GM12874 (cell line): ENCODE results near the gene UGT3A1.

Source experiments
- CTCF ChIP-seq: IDR thresholded peaks from 2 replicates; pipeline ENCODE4 v1.5.1; 2011; ENCODE audit warnings: low read depth, mild to moderate bottlenecking, control low read depth, low read length, moderate library complexity; ENCODE audit not compliant: insufficient read depth

Gene UGT3A1

GRCh38 chr5:35990941-35991611 is at the start of gene UGT3A1:
Gene UGT3A1, minus strand, starts transcription at chr5:35991390. Its CDS starts 150 bp downstream, at chr5:35991240.
- no peak for TF ChIP-seq CTCF

GRCh38 chr5:36035696-36036095 is 44.5 kb upstream of the UGT3A1 start:
- no peak for TF ChIP-seq CTCF

- TF ChIP-seq CTCF, result no peak
These were observed 42.3 kb upstream of the UGT3A1 start for GRCh38 chr5:36033486-36033885.

GRCh38 chr5:36033047-36033446 is 41.9 kb upstream of the UGT3A1 start:
- TF ChIP-seq CTCF, result no peak

GRCh38 chr5:36031223-36031622 is 40.0 kb upstream of the UGT3A1 start:
- TF ChIP-seq CTCF, result no peak

- TF ChIP-seq CTCF, result no peak
These were observed 38.7 kb upstream of the UGT3A1 start for GRCh38 chr5:36029914-36030313.

GRCh38 chr5:36028816-36029465 is 37.8 kb upstream of the UGT3A1 start:
- no peak for TF ChIP-seq CTCF
